ENCODE results near the gene GLB1L2.

Gene GLB1L2

DNA sequence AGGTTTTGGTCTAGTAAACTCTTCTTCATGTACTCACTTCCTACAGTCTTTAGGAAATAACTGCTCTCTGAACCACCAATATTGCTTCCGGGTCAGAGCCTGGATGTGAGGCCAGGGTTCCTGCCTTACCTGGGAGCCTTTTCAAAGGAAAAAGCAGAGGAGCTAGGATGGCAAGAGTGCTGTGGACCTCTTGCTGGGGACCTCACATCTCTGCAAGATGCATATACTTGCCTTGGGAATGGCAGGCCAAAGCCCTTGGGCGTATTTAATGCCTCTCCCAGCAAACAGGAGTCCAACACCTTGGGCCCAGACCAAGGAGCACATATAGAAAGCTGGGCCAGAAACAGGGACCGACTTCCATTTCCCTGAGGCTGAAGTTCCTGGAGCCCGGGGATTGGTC is 5.3 kb downstream of the GLB1L2 start:
- H3K79me1 ChIP-seq (replicated peaks; ENCODE audit: low read length, poor library complexity, severe bottlenecking): no peaks in the 10 kb centered on the region
- no peak overlapping the region for H4K91ac ChIP-seq (ENCODE audit: low read length)
- H3K9me3 ChIP-seq (ENCODE audit: control insufficient read depth, low read length): no peaks in the 10 kb centered on the region
- H3K18ac ChIP-seq (ENCODE audit: low read depth in 1 of 2, low read length in 2 of 2): no peak overlapping the region
- H2BK12ac ChIP-seq (ENCODE audit: low read length in 2 of 2): no peak overlapping the region
- H3K4me1 ChIP-seq (ENCODE audit: control insufficient read depth, insufficient read depth, low read depth, low read length): peaks cover 4% of the 10 kb centered on the region
- H3K4me3 ChIP-seq (ENCODE audit: insufficient read depth in 1 of 2, low read depth in 1 of 2, low read length in 2 of 2): no peak overlapping the region
- no peak overlapping the region for H2BK15ac ChIP-seq (ENCODE audit: low read depth, poor library complexity, severe bottlenecking)
- H3K36me3 ChIP-seq (ENCODE audit: control insufficient read depth in 1 of 2, insufficient read depth in 2 of 2, low read depth in 1 of 2, low read length in 2 of 2): no peaks in the 10 kb centered on the region
- no peak overlapping the region for H2AK5ac ChIP-seq (ENCODE audit: low read length, severe bottlenecking)
- H3K14ac ChIP-seq (ENCODE audit: low read length in 2 of 2): no peak overlapping the region
- no peak overlapping the region for H3K27ac ChIP-seq (ENCODE audit: low read length, poor library complexity, severe bottlenecking)
- no peak overlapping the region for H3K4ac ChIP-seq (ENCODE audit: low read depth in 1 of 2, low read length in 2 of 2)
- no peak overlapping the region for H2BK5ac ChIP-seq (ENCODE audit: low read depth, low read length, poor library complexity, severe bottlenecking)
- WGBS: 71% methylated on average over 4 of the region's 4 CpGs
- no peak overlapping the region for H3K9ac ChIP-seq (ENCODE audit: low read length)
- H3K4me2 ChIP-seq (ENCODE audit: low read length, poor library complexity, severe bottlenecking): no peak overlapping the region
- no peak overlapping the region for H2AFZ ChIP-seq (ENCODE audit: low read depth, low read length)
- DNase-seq: no peak
- H2BK120ac ChIP-seq (ENCODE audit: low read depth, low read length): no peak overlapping the region
- H3K27me3 ChIP-seq (ENCODE audit: control insufficient read depth in 1 of 2, insufficient read depth in 1 of 2, low read length in 2 of 2): peaks cover 20% of the 10 kb centered on the region in 2 experiments
- no peak overlapping the region for H3K23ac ChIP-seq (ENCODE audit: low read length in 2 of 2)
- no peak overlapping the region for H4K8ac ChIP-seq (ENCODE audit: low read length)

DNA sequence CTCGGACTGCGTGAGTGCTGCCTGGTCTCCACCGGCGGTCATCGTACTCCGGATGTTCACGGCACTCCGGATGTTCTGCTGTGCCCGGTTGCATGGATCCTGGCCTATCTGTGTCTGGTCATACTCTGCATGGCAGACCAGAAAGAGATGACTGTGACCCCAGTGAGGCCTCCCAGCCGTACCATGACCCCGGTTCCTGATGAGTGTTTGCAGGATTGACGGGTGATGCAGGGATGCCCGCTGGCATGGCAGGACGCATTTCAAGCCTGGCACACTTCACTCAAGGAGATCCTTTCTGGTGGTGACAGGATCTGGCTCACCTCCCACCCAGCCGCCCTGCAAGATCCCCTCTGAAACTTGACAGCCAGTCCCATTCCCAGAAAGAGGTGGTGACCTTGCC is 6.3 kb downstream of the GLB1L2 start:
- WGBS: 91% methylated on average over 15 of the region's 15 CpGs
- no peak overlapping the region for H4K91ac ChIP-seq (ENCODE audit: low read length)
- no peak overlapping the region for H2AFZ ChIP-seq (ENCODE audit: low read depth, low read length)

DNA sequence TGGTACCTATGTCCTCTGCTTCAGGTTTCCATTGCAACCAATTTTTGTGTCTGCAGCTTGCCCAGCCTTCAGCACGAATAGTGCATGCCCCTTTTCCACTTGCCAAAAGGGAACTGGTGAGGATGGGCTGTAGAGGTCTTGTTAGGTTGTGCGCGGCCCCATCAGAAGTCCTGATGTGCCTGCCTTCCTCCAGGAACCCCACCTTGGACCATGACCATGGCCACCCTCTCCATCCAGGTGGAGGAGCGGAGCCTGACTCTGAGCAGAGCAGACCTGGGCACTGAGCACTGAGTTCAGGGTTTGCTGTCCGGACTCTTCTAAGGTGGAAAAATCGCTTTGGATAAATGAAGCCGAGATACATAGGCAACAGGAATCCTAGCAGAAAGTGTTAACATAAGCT is 6.9 kb downstream of the GLB1L2 start:
- Histone ChIP-seq H3K79me1 (replicated peaks; ENCODE audit: low read length, poor library complexity, severe bottlenecking) (no peaks in the 10 kb centered on the region), H3K4me1 (ENCODE audit: control insufficient read depth, insufficient read depth, low read depth, low read length) (no peaks in the 10 kb centered on the region), H4K91ac (ENCODE audit: low read length) (no peak overlapping the region), H2BK15ac (ENCODE audit: low read depth, poor library complexity, severe bottlenecking) (no peak overlapping the region), H3K9ac (ENCODE audit: low read length) (no peak overlapping the region), H2BK12ac (ENCODE audit: low read length in 2 of 2) (no peak overlapping the region), H3K9me3 (ENCODE audit: control insufficient read depth, low read length) (no peaks in the 10 kb centered on the region), H3K14ac (ENCODE audit: low read length in 2 of 2) (no peak overlapping the region), H3K23ac (ENCODE audit: low read length in 2 of 2) (no peak overlapping the region), H3K27ac (ENCODE audit: low read length, poor library complexity, severe bottlenecking) (no peak overlapping the region), H3K18ac (ENCODE audit: low read depth in 1 of 2, low read length in 2 of 2) (no peak overlapping the region), H4K8ac (ENCODE audit: low read length) (no peak overlapping the region), H3K4ac (ENCODE audit: low read depth in 1 of 2, low read length in 2 of 2) (no peak overlapping the region), H3K4me3 (ENCODE audit: insufficient read depth in 1 of 2, low read depth in 1 of 2, low read length in 2 of 2) (no peak overlapping the region), H2AK5ac (ENCODE audit: low read length, severe bottlenecking) (no peak overlapping the region), H2BK120ac (ENCODE audit: low read depth, low read length) (no peak overlapping the region), H2AFZ (ENCODE audit: low read depth, low read length) (no peak overlapping the region), H3K27me3 (ENCODE audit: control insufficient read depth in 1 of 2, insufficient read depth in 1 of 2, low read length in 2 of 2) (peaks cover 4 to 15% of the 10 kb centered on the region in 2 experiments), H3K36me3 (ENCODE audit: control insufficient read depth in 1 of 2, insufficient read depth in 2 of 2, low read depth in 1 of 2, low read length in 2 of 2) (no peaks in the 10 kb centered on the region), H2BK5ac (ENCODE audit: low read depth, low read length, poor library complexity, severe bottlenecking) (no peak overlapping the region), H3K4me2 (ENCODE audit: low read length, poor library complexity, severe bottlenecking) (no peak overlapping the region)
- DNase-seq: no peak
- 75% methylated on average over 7 of the region's 7 CpGs for WGBS

More for the DNA sequence above, 6.3 kb downstream of the GLB1L2 start:
- no peak overlapping the region for H3K4ac ChIP-seq (ENCODE audit: low read depth in 1 of 2, low read length in 2 of 2)
- no peak overlapping the region for H3K4me2 ChIP-seq (ENCODE audit: low read length, poor library complexity, severe bottlenecking)
- no peaks in the 10 kb centered on the region for H3K4me1 ChIP-seq (ENCODE audit: control insufficient read depth, insufficient read depth, low read depth, low read length)
- no peak overlapping the region for H2AK5ac ChIP-seq (ENCODE audit: low read length, severe bottlenecking)
- H2BK120ac ChIP-seq (ENCODE audit: low read depth, low read length): no peak overlapping the region
- H2BK5ac ChIP-seq (ENCODE audit: low read depth, low read length, poor library complexity, severe bottlenecking): no peak overlapping the region
- no peak overlapping the region for H2BK12ac ChIP-seq (ENCODE audit: low read length in 2 of 2)
- H2BK15ac ChIP-seq (ENCODE audit: low read depth, poor library complexity, severe bottlenecking): no peak overlapping the region
- no peak overlapping the region for H3K4me3 ChIP-seq (ENCODE audit: insufficient read depth in 1 of 2, low read depth in 1 of 2, low read length in 2 of 2)
- no peaks in the 10 kb centered on the region for H3K79me1 ChIP-seq (replicated peaks; ENCODE audit: low read length, poor library complexity, severe bottlenecking)
- H3K14ac ChIP-seq (ENCODE audit: low read length in 2 of 2): no peak overlapping the region
- no peaks in the 10 kb centered on the region for H3K9me3 ChIP-seq (ENCODE audit: control insufficient read depth, low read length)
- no peak overlapping the region for H3K9ac ChIP-seq (ENCODE audit: low read length)
- peaks cover 10 to 14% of the 10 kb centered on the region in 2 experiments for H3K27me3 ChIP-seq (ENCODE audit: control insufficient read depth in 1 of 2, insufficient read depth in 1 of 2, low read length in 2 of 2)
- H3K27ac ChIP-seq (ENCODE audit: low read length, poor library complexity, severe bottlenecking): no peak overlapping the region
- no peak for DNase-seq
- H4K8ac ChIP-seq (ENCODE audit: low read length): no peak overlapping the region
- no peak overlapping the region for H3K18ac ChIP-seq (ENCODE audit: low read depth in 1 of 2, low read length in 2 of 2)
- no peak overlapping the region for H3K23ac ChIP-seq (ENCODE audit: low read length in 2 of 2)
- no peaks in the 10 kb centered on the region for H3K36me3 ChIP-seq (ENCODE audit: control insufficient read depth in 1 of 2, insufficient read depth in 2 of 2, low read depth in 1 of 2, low read length in 2 of 2)

DNA sequence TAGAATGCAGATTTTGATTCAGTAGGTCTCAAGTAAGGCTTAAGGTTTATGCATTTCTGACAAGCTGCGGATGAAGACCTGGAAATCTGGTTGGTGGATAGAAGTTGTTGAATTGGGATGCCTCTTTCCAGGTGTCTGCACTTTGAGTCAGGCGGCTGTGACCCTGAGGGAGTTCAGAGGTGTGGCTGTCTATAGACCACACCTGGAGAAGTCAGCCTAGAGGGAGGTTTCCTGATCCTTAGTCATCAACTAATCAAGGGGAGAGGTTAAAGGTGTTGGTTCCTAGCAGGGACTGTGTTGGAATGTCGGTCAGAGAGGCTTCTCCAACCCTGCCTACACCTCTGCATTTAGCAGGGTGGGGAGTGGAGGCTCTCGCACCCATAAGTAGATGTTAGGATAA is 8.0 kb downstream of the GLB1L2 start:
- Histone ChIP-seq H4K91ac (ENCODE audit: low read length) (no peak overlapping the region), H3K4ac (ENCODE audit: low read depth in 1 of 2, low read length in 2 of 2) (no peak overlapping the region), H3K18ac (ENCODE audit: low read depth in 1 of 2, low read length in 2 of 2) (no peak overlapping the region)

More for the DNA sequence above, 8.0 kb downstream of the GLB1L2 start:
- WGBS: 65% methylated on average over 4 of the region's 4 CpGs
- H4K8ac ChIP-seq (ENCODE audit: low read length): no peak overlapping the region
- no peaks in the 10 kb centered on the region for H3K36me3 ChIP-seq (ENCODE audit: control insufficient read depth in 1 of 2, insufficient read depth in 2 of 2, low read depth in 1 of 2, low read length in 2 of 2)
- no peak overlapping the region for H2BK5ac ChIP-seq (ENCODE audit: low read depth, low read length, poor library complexity, severe bottlenecking)
- H3K14ac ChIP-seq (ENCODE audit: low read length in 2 of 2): no peak overlapping the region
- peaks cover 0 to 12% of the 10 kb centered on the region in 2 experiments for H3K27me3 ChIP-seq (ENCODE audit: control insufficient read depth in 1 of 2, insufficient read depth in 1 of 2, low read length in 2 of 2)
- H3K9ac ChIP-seq (ENCODE audit: low read length): no peak overlapping the region
- H3K4me1 ChIP-seq (ENCODE audit: control insufficient read depth, insufficient read depth, low read depth, low read length): no peaks in the 10 kb centered on the region
- H2BK15ac ChIP-seq (ENCODE audit: low read depth, poor library complexity, severe bottlenecking): no peak overlapping the region
- no peak overlapping the region for H2AFZ ChIP-seq (ENCODE audit: low read depth, low read length)
- H3K4me2 ChIP-seq (ENCODE audit: low read length, poor library complexity, severe bottlenecking): no peak overlapping the region
- no peak for DNase-seq
- no peaks in the 10 kb centered on the region for H3K79me1 ChIP-seq (replicated peaks; ENCODE audit: low read length, poor library complexity, severe bottlenecking)
- H3K9me3 ChIP-seq (ENCODE audit: control insufficient read depth, low read length): no peaks in the 10 kb centered on the region
- no peak overlapping the region for H3K27ac ChIP-seq (ENCODE audit: low read length, poor library complexity, severe bottlenecking)
- no peak overlapping the region for H2BK120ac ChIP-seq (ENCODE audit: low read depth, low read length)
- no peak overlapping the region for H2BK12ac ChIP-seq (ENCODE audit: low read length in 2 of 2)
- H3K23ac ChIP-seq (ENCODE audit: low read length in 2 of 2): no peak overlapping the region
- no peak overlapping the region for H3K4me3 ChIP-seq (ENCODE audit: insufficient read depth in 1 of 2, low read depth in 1 of 2, low read length in 2 of 2)
- no peak overlapping the region for H2AK5ac ChIP-seq (ENCODE audit: low read length, severe bottlenecking)

Data from mesenchymal stem cell (in vitro differentiated cells and primary cell).